ENCODE results near the gene IGSF21. TPM values are rescaled to one million over a fixed set of nuclear protein-coding genes. Genes with fewer than 3 reads are reported as not detected.

The IGSF21 gene
- total RNA-seq, 3 donors from 2014 or later: not detected

DNA sequence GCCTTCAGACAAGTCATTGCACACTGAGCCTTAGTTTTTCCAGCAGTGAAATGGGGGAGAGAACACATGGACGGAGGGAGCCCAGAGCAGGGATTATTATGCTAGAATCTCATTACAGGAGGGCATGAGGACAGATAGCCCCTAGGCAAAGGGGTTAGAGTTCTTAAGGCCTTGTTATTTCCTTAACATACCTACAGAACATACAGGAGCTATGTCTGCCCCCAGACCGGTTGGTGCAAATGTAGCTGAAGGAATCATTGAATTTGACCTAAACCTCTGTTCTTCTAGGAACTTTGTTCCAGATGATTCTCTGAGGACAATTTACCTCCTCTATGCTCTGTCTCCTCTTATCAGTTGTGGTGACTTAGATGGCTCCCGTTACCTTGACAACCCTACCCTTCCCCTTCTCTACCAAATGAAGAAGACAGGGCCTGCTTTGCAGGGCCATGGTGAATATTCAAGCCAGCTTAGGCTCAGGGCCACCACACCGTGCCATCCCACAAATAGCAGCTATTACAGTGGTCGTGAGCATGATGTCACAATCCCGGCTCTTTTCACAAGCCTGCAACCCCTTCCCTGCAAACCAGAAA, 156.9 kb downstream of the IGSF21 start:
- ATAC-seq (no peak), DNase-seq (no peak)
- no peaks in the 10 kb centered on the region for H3K9me3 Mint-ChIP-seq
- H3K4me3 Mint-ChIP-seq: no peak overlapping the region
- H3K27me3 Mint-ChIP-seq (ENCODE audit: low read depth): peaks cover 6% of the 10 kb centered on the region
- no peaks in the 10 kb centered on the region for H3K36me3 Mint-ChIP-seq (ENCODE audit: insufficient read depth)
- no peaks in the 10 kb centered on the region for H3K4me1 Mint-ChIP-seq (ENCODE audit: low read depth)

DNA sequence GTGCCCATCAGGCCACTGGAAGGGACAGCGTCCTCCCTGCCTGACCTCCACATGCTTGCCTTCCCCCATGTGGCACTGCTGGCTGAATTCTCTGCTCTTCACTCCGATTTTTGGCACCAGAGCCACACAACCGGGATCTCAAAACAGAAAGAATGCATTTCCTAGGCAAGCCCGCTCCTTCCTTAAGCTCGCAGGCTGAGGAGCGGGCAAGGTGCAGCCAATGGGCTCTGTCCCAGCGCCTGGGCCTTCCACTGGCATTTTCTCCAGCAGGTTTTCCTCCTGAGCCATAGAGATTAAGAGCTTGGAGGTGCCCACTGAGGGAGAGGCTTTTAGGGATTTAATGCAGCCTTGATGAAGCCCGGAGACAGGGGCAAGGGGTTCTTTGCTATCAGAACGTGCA, 158.0 kb downstream of the IGSF21 start:
- Mint-ChIP-seq H3K36me3 (ENCODE audit: insufficient read depth) (no peaks in the 10 kb centered on the region), H3K9me3 (no peaks in the 10 kb centered on the region), H3K4me3 (no peak overlapping the region), H3K27me3 (ENCODE audit: low read depth) (peaks cover 6% of the 10 kb centered on the region), H3K4me1 (ENCODE audit: low read depth) (no peaks in the 10 kb centered on the region)
- ATAC-seq: no peak
- no peak for DNase-seq

DNA sequence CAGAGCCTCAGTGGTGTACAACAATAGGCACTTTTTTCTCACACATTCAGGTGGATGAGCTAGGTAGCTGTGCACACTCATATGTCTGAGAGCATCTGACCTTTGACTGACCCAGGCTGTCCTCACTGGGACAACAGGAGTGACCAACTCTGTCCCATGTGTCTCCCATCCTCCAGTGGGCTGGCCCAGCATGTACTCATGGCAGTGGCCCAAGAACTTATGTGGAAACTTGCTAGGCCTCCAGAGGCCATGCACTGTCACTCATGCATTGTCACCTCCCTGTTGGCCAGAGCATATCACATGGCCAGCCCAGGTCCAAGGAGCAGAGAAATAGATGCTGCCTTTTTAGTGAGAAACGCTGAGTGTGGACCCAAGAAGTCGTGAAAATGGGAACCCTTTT, 158.8 kb downstream of the IGSF21 start:
- ATAC-seq (no peak), DNase-seq (no peak)
- Mint-ChIP-seq H3K4me1 (ENCODE audit: low read depth) (no peaks in the 10 kb centered on the region), H3K36me3 (ENCODE audit: insufficient read depth) (no peaks in the 10 kb centered on the region), H3K4me3 (no peak overlapping the region), H3K27me3 (ENCODE audit: low read depth) (peaks cover 6% of the 10 kb centered on the region), H3K9me3 (no peaks in the 10 kb centered on the region)

DNA sequence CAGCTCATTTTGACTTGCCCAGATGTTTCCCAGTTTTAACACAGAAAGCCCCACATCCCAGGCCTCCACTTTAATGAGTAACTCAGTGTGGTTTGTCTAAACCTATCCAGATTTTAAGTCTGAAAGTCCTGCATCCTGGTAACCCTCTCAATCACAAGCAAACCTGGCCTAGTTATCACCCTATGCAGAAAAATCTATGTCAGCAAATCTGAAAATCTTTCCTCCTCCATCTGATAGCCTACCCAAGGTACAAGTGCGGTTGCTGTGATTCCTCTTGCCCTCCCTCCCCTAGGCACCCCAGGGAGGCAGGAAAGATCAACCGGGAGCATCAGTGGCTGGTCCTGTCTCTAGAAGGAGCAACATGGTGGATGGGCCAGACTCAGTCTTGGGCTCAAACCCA, 163.7 kb downstream of the IGSF21 start:
- Mint-ChIP-seq H3K9me3 (no peaks in the 10 kb centered on the region), H3K4me3 (no peak overlapping the region), H3K4me1 (ENCODE audit: low read depth) (no peaks in the 10 kb centered on the region), H3K27me3 (ENCODE audit: low read depth) (no peaks in the 10 kb centered on the region), H3K36me3 (ENCODE audit: insufficient read depth) (no peaks in the 10 kb centered on the region)
- DNase-seq: no peak
- ATAC-seq: no peak

DNA sequence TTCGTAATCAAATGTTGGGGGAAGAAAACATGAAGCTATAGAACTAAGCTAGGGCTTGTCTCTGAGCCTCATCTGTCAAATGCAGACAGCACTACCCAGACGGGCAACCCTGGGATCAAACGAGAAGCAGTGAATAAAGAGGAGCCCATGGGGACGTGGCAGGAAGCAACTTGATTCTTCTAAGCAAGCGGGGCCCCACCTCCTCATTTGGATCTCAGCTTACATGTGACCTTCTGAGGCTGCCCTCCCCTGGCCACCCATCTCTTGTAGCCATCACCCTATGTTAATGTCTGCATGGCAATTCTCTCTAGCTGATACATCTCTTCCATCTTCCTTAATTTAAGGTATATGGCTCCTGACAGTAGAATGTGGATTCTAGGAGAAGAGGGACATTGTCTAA, 171.3 kb downstream of the IGSF21 start:
- H3K27me3 Mint-ChIP-seq (ENCODE audit: low read depth): peaks cover 20% of the 10 kb centered on the region
- no peaks in the 10 kb centered on the region for H3K9me3 Mint-ChIP-seq
- H3K36me3 Mint-ChIP-seq (ENCODE audit: insufficient read depth): no peaks in the 10 kb centered on the region
- ATAC-seq (no peak), DNase-seq (no peak)
- H3K4me3 Mint-ChIP-seq: no peak overlapping the region
- no peaks in the 10 kb centered on the region for H3K4me1 Mint-ChIP-seq (ENCODE audit: low read depth)

DNA sequence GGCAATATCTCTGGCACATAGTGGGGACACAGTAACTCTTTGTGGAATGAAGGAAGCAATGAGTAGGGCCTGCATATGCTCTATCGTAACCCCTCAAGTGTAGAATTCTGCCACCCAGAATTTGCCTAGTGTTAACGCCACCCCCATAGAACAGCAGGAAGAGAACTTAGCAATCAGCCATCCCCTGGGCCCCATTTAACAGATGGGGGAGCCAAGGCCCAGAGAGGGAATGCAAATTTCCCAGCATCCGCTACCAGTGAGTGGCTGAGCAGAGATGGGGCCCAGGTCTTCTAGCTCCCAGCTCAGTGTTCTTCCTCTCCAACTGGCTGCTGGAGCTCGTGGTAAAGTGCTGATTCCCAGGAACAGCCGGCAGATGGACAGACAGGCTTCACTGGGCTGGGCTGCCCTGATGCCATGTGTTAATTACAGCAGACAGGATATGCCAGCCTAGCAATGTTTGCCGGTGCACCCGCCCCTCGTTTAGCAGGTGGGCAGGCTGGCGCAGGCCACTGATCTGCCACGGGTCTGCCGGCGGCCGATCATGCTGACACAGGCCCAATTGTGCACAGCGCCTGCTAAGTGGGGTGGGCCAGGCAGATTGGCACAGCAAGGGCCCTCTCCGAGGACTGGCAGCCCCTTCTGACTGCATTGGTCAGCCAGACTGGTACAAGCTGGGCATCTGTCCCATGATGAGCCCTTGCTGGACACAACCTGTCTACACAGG, 171.9 kb downstream of the IGSF21 start:
- Mint-ChIP-seq H3K36me3 (ENCODE audit: insufficient read depth) (no peaks in the 10 kb centered on the region), H3K4me1 (ENCODE audit: low read depth) (no peaks in the 10 kb centered on the region), H3K4me3 (no peak overlapping the region), H3K27me3 (ENCODE audit: low read depth) (peaks cover 22% of the 10 kb centered on the region), H3K9me3 (no peaks in the 10 kb centered on the region)
- ATAC-seq: no peak
- no peak for DNase-seq

DNA sequence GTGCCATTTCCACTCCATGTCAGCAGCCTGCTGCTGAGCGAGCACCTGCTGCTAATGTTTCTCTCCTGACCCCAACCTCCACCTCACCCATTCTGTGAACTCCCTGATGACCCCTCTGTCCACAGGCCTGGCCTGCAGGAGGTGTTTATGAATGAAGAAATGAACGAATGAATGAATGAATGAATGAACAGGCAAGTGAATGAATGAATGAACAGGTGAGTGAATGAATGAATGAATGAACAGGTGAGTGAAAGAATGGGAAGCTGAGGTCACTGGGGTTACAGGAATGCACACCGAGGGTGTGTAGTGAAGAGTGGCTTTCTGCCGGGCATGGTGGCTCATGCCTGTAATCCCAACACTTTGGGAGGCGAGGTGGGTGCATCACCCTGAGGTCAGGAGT, 173.4 kb downstream of the IGSF21 start:
- no peak for ATAC-seq
- Mint-ChIP-seq H3K36me3 (ENCODE audit: insufficient read depth) (no peaks in the 10 kb centered on the region), H3K27me3 (ENCODE audit: low read depth) (peaks cover 30% of the 10 kb centered on the region), H3K9me3 (no peaks in the 10 kb centered on the region), H3K4me3 (no peak overlapping the region), H3K4me1 (ENCODE audit: low read depth) (no peaks in the 10 kb centered on the region)
- DNase-seq: no peak

DNA sequence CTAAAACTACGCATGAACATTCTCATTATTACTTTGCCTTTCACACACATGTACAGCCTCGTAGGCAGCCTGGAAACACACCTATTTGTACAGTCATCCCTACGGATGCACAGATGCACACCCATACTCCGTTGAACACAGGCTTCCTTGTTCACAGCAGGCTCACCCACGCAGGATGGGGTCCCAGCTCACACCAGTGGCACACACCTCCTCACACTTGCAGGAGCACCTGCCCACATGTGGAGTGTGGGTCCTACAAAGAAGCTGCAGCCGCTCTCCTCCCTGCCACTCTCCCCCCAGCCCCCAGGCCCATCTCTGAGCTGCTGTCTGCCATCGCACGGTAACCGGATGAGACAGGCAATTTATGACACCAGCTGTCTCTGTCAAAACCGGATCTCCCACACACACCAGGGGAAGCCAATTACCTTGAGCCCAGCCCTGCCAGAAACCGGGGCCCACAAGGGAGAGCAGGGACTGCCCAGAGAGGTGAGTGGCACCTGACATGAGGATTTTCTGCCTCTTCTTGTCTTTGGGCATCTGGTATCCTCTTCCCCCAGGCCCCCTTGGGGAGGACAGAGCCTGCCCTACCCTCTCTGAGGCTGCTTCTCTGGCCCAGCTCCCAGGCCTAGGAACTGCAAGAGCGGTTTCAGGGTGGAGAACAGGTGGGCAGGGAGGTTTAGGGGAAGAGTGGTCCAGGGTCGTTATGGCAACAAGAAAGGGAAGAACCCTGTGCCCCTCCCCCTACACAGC, 175.4 kb downstream of the IGSF21 start:
- no peaks in the 10 kb centered on the region for H3K9me3 Mint-ChIP-seq
- no peaks in the 10 kb centered on the region for H3K4me1 Mint-ChIP-seq (ENCODE audit: low read depth)
- DNase-seq: no peak
- no peaks in the 10 kb centered on the region for H3K36me3 Mint-ChIP-seq (ENCODE audit: insufficient read depth)
- no peak overlapping the region for H3K4me3 Mint-ChIP-seq
- peaks cover 27% of the 10 kb centered on the region for H3K27me3 Mint-ChIP-seq (ENCODE audit: low read depth)
- no peak for ATAC-seq

DNA sequence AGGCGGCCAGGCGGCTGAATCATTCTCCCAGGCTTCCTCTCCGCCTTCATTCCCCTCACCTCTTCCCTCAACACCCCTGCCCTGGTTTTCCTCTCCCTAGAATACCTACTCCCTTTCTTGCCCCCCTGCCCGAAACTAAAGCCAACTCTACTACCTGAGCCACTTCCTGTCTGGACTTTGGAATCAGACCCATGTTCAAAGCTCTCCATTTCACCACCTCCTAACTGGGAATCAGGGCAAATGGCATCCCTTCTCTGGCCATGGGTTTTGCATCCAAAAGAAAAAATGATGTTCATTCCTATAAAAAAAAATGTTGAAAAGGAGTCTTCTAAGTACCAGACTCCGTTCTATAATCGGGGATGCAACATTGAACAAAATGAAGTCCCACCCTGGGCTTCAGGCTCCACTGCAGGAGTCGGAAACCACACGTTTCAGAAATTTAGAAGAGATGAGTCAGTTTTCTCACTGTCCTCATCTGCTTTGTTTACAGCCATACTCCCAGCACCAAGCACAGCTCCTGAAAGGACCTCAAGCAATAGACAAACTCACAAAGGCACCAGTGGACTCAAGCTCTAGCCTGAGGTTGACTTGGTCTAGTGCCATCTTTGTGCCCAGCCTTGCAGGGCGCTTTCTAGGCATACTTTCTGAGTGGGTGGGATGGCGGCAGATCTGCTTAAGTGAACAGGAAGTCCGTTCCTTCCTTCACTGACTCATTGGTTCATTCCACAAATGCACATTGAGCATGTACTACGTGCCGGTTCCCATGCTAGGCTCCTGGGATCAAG, 176.2 kb downstream of the IGSF21 start:
- no peaks in the 10 kb centered on the region for H3K9me3 Mint-ChIP-seq
- peaks cover 27% of the 10 kb centered on the region for H3K27me3 Mint-ChIP-seq (ENCODE audit: low read depth)
- ATAC-seq (no peak), DNase-seq (no peak)
- no peaks in the 10 kb centered on the region for H3K4me1 Mint-ChIP-seq (ENCODE audit: low read depth)
- no peak overlapping the region for H3K4me3 Mint-ChIP-seq
- no peaks in the 10 kb centered on the region for H3K36me3 Mint-ChIP-seq (ENCODE audit: insufficient read depth)

DNA sequence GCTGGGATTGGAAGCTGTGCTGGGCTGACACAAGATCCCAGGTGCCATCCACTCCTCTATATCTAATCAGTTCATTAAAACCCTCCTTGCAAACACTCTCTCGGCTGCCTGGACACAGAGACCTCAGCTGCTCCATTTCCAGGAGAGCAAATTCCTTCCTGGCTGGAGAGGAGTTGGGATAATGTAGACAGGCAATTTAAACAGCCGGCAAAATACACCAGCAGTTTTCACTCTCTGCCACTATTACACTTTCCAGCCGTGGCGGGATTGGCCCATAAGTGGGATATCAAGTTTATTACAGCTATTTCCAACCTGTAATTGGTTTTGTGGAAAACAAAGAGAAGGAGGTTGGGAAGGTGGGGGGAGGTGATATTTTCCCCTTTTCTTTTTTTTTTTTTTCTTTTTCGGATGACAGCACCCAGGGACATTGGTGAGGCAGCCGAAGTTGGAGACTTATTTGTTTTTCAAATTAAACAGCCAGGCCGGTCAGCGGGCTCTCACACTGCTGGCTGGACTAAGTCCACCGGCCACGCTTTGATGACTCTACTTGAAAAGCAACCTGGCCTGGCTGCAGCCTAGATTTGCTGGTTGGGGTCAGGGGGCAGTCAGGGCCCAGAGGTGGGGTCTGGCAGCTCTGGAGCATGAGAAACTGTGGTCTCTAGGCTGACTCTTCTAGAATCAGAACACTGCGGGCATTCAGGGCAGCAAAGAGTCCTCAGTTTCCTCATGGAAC, 177.4 kb downstream of the IGSF21 start:
- H3K4me1 Mint-ChIP-seq (ENCODE audit: low read depth): no peaks in the 10 kb centered on the region

DNA sequence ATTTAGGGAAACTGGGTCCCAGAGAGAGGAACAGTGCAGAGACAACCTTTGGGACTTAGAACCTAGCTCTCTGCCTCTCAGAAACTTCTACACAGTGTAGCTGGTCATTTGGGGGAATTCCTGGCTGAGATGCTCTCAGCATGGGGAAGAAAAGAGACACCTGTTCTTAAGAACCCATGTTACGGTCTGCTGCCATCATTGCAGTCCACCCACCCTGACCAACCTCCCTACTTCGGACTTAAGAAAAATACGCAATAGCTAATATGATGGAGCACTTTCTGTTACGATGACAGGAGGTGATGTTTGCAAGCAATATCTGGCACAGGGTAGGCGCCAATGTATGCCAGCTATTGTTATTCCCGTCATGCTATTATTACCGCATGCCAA, 177.9 kb downstream of the IGSF21 start:
- Mint-ChIP-seq H3K9me3 (no peaks in the 10 kb centered on the region), H3K36me3 (ENCODE audit: insufficient read depth) (no peaks in the 10 kb centered on the region), H3K4me1 (ENCODE audit: low read depth) (no peaks in the 10 kb centered on the region), H3K27me3 (ENCODE audit: low read depth) (peaks cover 23% of the 10 kb centered on the region), H3K4me3 (no peak overlapping the region)
- DNase-seq (no peak), ATAC-seq (no peak)

More for the DNA sequence above, 177.4 kb downstream of the IGSF21 start:
- ATAC-seq (no peak), DNase-seq (no peak)
- peaks cover 23% of the 10 kb centered on the region for H3K27me3 Mint-ChIP-seq (ENCODE audit: low read depth)
- no peaks in the 10 kb centered on the region for H3K36me3 Mint-ChIP-seq (ENCODE audit: insufficient read depth)
- no peaks in the 10 kb centered on the region for H3K9me3 Mint-ChIP-seq
- H3K4me3 Mint-ChIP-seq: no peak overlapping the region

DNA sequence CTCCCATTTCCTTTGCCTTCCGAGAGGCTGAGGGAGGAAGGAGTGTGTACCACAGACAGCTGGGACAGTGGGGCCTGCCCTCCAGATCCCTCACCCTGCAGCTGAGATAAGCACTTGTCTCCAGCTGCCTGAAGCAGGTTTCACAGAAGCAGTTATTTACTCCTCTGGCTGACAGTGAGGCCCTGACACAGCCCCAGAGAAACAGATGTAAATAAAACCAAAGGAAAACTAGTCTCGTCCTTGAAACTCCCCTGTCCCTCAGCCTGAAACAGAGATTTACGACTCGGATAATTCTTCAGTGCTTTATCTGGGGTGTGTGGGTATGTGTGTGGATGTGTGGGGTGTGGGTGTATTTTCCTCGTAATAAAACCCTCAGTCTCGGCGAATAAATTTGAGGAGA, 181.1 kb downstream of the IGSF21 start:
- Mint-ChIP-seq H3K36me3 (ENCODE audit: insufficient read depth) (no peaks in the 10 kb centered on the region), H3K4me3 (no peak overlapping the region), H3K27me3 (ENCODE audit: low read depth) (peaks cover 20% of the 10 kb centered on the region), H3K4me1 (ENCODE audit: low read depth) (no peaks in the 10 kb centered on the region), H3K9me3 (no peaks in the 10 kb centered on the region)
- no peak for ATAC-seq
- DNase-seq: no peak

DNA sequence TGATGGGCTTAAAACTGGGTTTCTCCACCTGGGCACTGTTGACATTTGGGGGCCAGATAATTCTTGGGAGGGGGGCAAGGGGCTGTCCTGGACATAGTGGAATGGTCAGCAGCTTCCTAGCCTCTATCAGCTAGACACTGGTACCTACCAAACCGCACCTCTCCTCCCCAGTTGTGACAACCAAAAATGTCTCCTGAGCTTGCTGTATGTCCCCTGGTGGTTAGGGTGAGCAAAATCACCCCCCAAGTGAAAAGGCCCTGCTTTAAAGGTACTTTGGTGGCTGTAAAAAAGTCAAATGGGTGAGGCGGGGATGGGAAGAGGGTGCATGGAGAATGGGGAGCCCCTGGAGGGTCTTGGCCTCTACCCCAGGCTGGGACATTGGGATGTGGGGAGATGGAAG, 182.0 kb downstream of the IGSF21 start:
- ATAC-seq (no peak), DNase-seq (no peak)
- no peak overlapping the region for H3K4me3 Mint-ChIP-seq
- H3K9me3 Mint-ChIP-seq: no peaks in the 10 kb centered on the region
- no peaks in the 10 kb centered on the region for H3K36me3 Mint-ChIP-seq (ENCODE audit: insufficient read depth)
- no peaks in the 10 kb centered on the region for H3K4me1 Mint-ChIP-seq (ENCODE audit: low read depth)
- peaks cover 23% of the 10 kb centered on the region for H3K27me3 Mint-ChIP-seq (ENCODE audit: low read depth)
